NCI-H2171 treated with DMSO at 0.1 percent for 48 hours (cell line): ENCODE results near the gene DCP1B.
A peak's percentile ranks its signal among the peaks of the same experiment; 100 is the strongest.

Source experiments
- DNase-seq: peaks from one replicate; lab custom pipeline; 2025; lab: John Stamatoyannopoulos, UW

DCP1B gene

DNA sequence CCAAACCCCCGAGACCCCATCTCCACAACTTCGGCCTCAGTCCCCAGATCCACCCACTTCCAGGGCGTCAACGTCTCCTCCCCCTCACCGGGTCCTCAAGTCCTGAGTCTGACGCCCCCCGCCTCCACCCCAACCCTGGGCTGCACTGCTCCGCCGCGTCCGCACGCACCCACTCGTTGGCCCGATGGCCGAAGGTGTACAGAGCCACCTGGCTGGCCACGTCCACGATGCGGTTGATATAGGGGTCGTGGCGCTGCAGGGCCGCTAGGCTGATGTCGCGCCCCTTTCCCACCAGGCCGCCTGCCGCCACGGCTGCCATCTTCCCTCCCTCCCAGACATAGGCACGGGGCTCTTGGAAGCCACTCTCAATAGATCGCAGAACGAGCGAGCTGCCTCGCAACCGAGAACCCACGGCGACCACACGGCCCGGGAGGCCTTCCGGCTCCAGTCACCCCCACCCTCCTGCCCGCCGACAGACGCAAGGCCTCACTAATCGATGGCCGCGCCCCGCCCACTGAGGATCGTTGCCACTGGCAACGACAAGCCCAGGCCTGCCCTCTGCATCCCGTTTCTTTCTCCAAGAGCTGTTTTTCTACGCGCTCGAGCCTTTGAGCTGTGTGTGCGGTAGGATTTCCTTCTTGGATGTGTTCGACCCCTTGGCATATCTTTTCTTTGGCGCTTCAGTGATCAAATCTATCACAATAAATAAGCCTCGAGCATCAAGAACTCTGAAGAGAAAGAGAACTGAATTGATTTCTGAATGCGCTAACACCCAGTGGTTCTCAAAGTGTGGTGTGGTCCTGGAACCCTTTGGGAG lies at the start of gene DCP1B:
Gene DCP1B, minus strand, starts transcription at position 345 of the 817 bp plus-strand sequence. Its CDS starts 26 bp downstream, at position 319.
- peak; percentile 100 for DNase-seq

DNA sequence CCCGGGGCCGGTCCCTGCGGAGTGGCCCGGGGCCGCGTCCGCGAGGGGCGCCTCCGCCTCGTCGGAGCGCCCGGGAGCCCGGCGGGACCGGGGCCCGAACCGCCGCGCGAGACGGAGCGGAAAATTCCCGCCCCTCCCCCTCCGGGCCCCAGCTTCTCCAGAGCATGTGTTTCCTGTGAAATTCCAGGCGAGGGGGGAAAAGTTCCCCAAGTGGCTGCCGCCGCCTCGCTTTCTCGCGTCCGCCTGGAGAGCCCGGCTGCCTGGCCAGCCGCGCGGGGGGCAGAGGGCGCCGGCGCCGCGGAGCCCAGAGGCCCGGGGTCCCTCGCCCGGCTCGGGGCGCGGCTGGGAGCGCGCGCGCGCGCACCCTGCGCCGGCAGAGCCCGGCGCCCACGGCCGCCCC lies 49.4 kb upstream of the DCP1B start:
- DNase-seq = peak; percentile 54

DNA sequence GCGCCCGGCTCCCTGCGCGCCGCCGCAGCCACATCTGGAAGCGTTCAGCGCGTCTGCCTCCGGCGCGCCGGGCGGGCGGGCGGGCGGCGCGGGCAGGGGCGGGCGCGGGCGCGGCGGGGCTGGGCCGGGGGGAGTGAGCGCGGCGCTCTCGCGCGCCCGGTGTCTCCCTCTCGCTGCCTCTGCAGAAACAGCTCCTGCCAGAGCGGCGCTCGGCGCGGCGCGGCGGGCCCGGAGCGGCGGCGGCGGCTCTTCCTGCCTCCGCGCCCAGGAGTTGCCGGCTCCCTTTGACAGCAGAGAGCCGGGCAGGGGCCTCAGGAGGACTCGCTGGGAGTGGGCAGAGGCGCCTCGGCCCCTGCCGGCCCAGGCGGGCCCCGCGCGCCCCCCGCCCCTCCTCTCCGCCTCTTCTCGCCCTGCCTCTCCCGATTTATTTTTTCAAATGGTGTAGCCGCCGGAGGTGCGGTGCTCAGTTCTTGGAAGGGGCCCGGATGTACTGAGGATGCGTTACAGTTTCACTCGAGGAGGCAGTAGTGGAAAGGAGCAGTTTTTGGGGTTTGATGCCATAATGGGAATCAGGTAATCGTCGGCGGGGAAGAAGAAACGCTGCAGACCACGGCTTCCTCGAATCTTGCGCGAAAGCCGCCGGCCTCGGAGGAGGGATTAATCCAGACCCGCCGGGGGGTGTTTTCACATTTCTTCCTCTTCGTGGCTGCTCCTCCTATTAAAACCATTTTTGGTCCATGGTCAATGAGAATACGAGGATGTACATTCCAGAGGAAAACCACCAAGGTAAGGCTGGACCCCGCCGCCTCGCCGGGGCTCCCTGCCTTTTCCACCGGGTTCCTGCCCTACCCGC lies 48.8 kb upstream of the DCP1B start, which contains the start of gene CACNA1C:
Gene CACNA1C, plus strand, starts transcription at position 162 of the 853 bp plus-strand sequence. Its CDS starts 576 bp downstream, at position 738.
- peak; percentile 96 for DNase-seq

DNA sequence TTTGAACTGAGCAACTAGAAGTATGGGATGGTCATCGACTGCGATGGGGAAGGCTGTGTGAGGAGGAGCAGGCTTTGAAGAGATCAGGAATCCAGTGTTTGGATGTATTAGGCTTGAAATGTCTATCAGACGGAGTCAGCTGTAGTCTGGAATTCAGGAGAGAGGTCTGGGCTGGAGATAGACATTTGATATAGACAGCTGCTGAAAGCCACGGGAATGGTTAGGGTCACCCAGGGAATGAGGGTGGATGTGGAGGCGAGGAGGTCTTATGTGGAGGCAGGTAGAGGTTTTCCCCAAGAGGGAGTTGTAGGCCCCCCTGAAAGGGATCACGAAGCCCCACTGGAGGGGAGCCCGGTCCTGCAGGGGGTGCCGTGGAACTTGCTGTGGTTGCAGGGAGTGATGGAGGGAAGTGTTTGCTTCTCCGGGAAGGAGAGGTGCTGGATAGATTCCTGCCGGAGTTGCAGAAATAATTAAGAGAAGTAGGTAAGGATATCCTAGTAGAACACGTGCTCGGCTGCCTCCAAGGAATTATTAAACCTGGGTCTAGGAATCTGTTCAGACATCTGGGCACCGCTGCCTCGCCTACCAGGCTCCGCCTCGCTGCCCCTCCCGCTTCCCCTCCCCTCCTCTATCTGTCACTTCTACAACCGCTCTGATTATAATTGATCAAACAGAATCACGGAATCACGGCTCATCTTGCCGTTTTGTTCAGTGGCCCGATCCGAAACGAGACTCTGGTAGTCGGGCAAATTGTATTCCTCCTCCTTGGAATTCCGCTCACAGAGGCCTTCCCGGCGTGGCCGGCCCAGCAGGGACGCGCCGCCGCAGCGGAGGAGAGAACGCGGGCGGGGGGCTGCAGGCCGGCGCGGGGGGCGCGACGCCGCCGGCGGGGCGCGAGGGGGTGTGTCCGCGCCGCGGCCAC lies 47.7 kb upstream of the DCP1B start:
- peak; percentile 95 for DNase-seq

DNA sequence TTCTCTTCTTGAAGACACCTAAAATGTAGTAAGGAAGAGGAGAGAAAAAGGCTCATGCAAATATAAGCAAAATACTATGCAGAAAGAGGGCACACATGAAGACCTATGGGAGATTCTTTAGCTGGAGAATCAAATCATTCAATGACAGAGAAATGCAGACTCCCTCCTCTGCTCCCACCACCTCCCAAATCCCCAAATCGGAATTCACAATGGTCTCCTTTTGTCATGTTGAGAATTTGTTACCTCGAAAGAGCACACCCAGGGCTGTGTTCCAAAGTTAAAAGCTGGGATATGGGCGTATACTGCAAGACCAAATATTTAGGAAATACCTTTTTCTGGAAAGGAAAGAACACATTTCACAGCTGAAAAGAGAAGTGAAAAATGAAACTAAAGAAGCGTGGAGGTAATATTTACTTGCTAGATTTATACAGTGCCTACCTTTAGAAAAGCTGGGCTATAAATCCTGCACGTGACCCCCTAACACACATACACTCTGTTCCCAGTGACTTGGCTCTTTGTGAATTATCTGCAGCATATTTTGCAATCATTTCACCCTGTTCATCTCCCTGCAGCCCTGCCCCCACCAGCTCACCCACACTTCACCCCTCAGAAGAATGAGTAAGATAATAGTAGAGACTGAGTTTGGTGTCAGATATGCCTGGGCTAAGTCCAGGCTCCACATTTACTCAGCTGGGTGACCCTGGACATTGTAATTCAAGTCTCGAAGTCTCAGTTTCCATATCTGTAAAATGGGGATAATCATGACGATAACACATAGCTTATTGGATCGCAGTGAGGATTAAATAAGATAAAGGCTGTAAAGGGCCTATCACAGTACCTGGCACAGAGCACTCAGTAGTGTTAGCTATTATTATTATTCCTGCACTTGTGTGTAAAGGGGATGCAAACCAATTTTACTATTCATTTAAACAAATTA lies 45.6 kb upstream of the DCP1B start:
- no peak for DNase-seq

DNA sequence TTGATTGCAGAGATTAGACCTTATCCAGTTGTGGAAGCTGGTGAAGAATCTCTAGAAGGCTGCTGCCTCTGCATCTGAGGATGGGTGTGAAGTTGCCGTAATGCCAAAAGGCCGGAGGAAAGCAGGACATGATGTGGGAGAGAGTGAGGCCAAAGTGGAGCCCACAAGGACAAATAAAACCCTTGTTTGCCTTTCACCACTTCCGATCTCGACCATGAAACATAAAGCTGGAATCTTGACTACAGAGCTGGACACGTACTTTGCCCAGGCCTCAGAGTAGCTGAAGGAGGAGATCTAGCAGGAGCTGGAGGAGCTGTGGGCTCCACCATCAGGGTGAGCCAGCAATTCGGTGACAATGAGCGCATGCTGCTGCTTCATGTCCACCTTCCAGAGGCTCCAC lies 43.5 kb upstream of the DCP1B start:
- no peak for DNase-seq

DNA sequence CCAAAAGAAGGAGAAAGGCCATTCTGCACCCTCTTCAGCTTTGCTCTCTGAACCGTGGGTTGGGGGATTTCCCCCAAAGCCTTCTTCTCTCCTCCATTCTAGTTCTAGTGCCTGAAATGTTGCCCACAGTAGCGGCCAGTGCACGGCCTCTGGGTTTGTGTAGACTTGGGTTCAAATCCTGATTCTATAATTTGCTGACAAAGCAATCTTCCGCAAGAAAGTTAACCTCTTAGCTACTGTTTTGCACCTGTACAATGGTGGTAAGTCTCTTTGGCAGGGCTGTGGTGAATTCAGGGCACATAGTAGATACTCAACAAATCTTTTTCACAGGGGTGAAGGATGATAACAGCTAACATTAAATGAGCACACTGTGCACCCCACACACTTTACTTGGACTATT lies 42.7 kb upstream of the DCP1B start:
- DNase-seq = no peak

DNA sequence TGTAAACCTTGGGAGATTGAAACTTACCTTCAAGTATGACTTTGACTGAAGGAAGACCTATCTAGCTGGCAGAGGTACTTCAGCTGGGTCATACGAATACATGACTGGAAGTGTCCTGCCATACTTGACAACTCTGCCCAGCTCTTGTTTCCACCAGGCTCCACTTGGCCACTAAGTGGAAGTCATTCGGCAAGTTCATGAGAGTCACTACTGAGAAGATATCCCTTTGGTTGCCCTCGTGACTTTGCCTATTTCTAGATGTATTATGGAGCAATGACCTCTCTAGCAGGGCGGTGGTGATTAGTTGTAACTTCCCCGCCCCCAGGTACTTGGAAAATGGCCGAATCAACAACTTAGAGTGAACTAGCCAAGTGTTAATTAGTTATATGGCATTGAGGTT lies 39.9 kb upstream of the DCP1B start:
- no peak for DNase-seq

DNA sequence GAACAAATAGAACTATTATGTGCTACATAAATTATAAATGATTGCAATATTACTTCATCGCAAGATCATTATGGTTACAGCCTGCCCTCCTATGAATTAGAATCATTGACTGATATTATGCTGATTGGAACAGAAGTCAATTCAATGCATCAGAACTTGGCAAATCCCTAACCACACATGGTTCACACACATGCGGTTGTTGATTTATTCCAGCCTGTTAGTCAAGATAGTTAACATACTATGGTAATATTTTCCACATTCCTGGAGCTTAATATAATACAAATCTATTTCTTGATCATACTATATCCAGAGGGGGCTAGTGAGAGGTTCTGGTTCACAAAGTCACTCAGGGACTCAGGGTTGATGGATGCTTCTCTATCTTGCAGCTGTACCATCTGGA lies 38.8 kb upstream of the DCP1B start:
- DNase-seq = no peak

DNA sequence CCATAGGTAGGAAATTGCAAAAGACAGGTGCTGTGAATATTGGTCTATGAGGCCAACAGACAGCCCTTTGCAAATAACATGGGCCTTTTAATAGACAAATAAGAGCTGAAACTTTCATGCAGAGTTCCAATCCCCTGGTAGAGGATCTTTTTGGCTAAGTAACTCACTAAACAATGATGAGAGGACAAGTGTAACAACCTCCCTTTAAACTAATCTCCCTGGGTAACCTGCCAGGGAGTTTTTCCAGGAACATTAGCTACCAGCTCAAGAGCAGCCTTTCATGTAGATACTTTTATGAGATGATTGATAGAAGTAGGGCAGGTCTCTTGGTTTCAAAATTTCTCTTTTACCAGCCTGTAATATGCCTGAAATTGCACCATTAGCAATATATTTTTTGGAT lies 34.8 kb upstream of the DCP1B start:
- DNase-seq = no peak

DNA sequence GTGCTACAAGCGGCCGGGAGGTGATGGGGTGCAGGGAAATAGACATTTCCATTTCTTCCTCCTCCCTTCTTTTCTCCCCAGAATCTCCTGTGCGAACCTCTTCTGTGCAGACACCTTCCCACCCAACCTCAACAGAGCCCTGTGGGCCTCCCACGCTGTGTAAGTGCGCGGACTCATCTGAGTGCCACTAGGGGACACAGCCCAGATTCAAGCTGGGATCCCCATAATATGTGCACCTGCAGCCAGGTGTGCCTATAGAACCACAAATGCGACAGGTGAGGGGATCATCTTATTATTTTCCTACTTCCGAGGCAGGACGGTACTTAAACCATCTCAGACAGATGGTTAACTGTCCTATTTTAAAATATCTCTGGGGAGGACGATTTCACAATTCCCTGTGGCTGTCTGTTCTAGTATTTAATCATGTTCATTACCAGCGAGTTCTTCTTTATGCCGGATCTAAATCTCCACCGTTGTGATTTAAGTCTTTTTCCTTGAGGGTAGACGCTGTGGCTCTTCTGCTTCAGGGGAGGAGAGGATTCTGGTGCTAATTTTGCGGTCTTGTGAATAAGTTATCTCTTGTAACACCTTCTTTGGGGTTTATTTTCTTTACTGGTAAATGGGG lies 31.3 kb upstream of the DCP1B start:
- DNase-seq = peak; percentile 91

DNA sequence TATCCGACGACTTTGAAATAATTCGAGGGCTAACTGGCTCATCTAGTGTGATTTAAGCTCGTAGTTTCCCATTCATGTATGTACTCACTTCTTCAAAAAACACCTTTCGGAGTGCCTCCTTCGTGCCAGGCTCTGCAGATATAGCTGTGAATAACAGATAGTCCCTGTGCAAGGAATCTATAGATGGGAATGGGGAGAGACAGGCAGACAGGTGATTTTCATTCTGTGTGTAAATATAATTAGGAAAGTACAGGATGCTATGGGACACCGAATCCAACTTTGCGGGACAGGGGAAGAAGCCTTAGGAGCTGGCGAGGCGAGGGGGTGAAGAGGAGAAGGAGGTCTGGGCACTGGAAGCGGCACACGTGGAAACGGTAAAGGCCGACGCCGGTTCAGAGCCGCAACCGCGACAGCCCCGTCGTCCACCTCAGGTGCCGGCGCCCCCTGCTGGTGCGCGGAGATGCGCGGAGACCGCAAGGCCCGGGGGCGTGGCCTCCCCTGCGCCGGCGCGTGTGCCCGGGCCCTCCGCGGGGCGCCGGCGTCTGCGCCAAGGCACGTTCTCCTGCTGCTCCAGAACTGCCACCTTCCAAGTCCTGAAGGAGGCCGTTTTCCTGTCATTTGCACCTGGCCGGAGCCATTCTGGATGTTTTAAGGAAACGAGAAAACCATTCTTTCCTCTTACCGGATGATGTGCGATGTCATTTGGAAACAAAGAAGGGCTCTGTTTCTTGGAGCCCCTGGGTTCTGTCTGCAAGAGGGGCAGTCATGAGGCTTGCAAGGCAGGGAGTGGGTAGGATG lies 30.6 kb upstream of the DCP1B start:
- peak; percentile 98 for DNase-seq

DNA sequence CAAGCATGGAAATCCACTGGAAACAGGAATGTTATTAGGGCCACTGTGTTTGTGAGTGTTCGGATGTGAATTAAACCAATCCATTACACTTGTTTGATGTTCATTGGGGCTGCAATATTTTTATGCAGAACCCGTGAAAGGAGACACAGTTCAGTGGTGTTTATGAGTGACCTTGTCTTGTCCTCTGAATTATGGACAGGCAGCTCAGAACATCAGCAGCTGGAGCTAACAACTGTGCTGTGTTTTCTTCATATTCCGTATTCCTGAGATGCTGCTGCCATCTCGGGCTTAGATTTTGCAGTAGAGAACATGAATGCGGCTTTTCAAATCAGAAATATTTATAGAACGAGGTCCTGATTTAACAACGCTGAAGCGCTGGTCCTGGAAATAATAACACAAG lies 28.2 kb upstream of the DCP1B start:
- DNase-seq = no peak

DNA sequence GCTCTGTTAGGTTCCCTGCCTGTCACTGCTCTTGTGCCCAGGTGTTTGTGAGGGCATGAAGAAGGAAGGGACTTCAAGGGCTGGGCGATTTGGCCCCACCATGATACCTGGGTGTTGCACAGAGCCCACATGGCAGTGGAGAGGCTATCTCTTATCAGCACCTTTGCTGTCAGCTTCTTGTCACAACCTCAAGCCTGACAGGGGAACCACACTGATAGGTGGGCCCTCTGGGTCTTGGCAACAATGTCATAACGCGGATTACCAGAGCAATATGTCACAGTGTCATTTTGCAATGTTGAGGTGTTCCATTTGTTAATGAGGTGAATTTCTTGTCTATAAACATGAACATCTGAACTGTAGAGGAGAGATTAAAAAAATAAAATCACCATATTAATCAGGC lies 25.6 kb upstream of the DCP1B start:
- DNase-seq = no peak

DNA sequence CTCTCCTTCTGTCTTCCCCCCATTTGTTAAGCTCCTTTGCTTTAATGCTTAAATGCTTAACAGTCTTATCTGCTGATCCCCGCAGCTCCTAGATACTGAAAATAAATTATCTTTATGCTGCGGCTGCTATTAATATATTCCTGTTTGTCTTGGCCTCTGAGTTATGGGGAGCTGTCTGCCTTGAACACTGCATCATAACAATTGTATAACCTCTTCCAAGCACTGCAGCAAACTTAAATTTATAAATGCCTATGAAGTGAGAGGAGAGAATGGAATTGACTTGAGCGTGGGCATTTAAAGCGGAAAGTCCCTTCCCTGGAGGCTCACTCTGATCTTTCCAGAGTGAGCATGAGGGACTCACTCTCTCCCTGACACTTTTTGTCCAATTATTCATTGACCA lies 23.1 kb upstream of the DCP1B start:
- no peak for DNase-seq

DNA sequence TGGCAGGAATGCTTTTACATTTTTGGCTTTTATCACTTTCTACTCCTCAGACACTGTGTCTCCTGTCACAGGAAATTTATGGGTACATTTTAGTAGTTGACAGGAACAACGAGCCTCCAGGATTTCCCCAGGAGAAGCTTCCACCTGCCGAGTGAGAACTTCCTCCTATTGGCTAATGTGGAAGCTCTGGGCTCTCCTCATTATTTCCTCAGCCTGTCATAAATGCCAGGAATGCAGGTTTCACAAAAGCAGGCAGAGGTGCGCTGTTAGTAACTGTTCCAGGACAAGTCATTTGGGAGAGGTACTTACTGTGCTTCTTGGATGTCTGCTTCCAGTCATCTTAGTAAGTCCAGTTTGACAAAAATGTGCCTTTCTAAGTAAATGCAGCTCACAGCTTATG lies 19.1 kb upstream of the DCP1B start:
- no peak for DNase-seq

DNA sequence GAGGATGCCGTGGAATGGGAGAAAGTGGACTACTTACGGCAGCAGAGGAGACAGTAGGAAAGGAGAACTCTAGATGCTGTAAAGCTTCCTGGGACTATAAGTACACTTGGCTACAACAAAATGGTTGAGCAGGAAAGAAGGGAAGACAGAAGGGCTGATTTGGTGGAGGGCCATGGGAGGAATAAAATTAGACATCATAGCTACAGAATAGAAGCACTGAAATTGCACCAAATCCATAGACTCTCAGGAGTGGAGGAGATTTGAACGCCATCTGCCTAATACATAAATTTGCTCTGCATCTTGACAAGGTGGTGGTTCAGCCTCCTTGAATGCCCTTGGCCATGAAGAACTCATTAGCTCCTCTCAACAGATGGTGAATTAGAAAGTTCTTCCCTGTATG lies 16.3 kb upstream of the DCP1B start:
- no peak for DNase-seq

DNA sequence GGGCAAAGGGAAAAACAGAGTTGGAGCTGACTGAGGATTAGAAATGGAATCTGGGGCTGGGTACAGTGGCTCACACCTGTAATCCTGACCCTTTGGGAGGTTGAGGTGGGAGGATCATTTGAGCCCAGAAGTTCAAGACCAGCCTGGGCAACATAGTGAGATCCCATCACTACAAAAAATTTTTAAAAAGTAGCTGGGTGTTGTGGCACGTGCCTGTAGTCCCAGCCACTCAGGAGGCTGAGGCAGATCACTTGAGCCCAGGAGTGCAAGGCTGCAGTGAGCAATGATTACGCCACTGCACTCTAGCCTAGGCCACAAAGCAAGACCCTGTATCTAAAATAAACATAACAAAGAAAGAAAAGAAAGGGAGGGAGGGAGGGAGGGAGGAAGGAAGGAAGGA lies 14.9 kb upstream of the DCP1B start:
- DNase-seq = no peak

DNA sequence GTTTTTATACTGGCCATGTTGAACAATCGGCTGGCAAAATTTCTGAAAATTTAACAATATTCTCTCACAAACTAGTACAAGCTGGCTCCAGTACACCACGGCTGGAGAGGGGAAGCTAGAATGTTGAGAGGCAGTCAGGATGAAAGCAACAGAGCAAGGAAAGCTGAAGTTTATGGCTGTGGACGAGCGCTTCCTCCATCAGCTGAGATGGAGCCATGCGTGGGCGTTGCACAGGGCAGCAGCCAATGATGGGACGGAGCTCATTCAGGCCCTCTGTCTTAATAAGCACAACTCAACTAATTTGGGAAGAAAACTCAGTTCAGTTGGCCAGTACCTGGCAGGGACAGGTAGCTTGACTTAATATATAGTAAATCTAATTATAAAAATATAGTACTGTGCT lies 14.1 kb upstream of the DCP1B start:
- no peak for DNase-seq
